WI38 (cell line): Measurements from ENCODE around the gene CACNA2D3.

Source experiments
- H3K4me3 ChIP-seq: 2 replicates; pipeline ENCODE4 v1.5.1; 2011; ENCODE audit warnings: low read depth, mild to moderate bottlenecking, control low read depth, low read length
- TF ChIP-seq, protein P1 (sequence below): IDR thresholded peaks from 2 replicates; pipeline ENCODE4 v1.5.1; 2012; ENCODE audit warnings: low read depth, mild to moderate bottlenecking, control low read depth, low read length

The CACNA2D3 gene

DNA sequence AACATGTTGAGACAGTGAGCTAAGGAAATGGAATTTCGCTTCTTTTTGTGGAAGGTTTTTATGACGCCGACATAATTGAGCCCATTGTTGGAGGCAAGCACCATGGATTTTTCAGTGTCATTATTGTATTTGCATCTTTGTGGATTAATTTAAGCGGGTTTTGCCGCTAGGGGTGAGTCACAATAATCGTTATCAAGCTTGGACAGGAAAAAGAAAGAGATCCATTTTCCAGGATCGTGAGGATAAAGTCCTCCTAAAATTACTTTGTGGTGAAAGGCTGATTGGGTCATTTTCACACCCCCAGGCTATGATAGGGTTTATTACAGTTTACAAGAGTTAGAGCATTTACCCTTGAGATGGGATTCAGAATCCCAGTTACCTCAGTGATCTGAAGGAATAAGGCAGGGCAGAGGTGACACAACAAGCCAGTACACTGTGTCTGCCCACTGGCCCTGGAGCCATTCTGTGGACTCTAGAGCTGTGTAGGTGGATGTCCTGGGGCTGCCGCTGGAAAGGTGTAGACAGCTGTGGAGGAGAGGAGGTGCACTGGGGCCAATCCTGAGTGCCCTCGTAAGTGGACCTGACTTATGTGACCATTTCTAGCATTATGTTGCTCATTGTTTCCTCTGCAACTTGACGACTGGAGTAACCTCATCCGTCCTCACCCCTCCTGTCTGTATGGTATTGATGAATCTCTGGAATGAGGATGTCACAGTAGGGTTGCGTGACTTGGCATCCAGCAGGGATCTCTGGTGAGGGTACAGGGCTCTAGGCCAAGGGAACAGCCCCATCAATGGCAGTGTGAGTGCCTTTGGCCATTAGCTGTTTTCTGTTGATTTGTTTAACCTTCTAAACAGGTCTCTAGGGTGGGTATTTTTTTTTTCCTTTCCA is 435.4 kb downstream of the CACNA2D3 start:
- H3K4me3 ChIP-seq: no peak overlapping the region
- TF ChIP-seq, protein P1, sequence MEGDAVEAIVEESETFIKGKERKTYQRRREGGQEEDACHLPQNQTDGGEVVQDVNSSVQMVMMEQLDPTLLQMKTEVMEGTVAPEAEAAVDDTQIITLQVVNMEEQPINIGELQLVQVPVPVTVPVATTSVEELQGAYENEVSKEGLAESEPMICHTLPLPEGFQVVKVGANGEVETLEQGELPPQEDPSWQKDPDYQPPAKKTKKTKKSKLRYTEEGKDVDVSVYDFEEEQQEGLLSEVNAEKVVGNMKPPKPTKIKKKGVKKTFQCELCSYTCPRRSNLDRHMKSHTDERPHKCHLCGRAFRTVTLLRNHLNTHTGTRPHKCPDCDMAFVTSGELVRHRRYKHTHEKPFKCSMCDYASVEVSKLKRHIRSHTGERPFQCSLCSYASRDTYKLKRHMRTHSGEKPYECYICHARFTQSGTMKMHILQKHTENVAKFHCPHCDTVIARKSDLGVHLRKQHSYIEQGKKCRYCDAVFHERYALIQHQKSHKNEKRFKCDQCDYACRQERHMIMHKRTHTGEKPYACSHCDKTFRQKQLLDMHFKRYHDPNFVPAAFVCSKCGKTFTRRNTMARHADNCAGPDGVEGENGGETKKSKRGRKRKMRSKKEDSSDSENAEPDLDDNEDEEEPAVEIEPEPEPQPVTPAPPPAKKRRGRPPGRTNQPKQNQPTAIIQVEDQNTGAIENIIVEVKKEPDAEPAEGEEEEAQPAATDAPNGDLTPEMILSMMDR: no peak

DNA sequence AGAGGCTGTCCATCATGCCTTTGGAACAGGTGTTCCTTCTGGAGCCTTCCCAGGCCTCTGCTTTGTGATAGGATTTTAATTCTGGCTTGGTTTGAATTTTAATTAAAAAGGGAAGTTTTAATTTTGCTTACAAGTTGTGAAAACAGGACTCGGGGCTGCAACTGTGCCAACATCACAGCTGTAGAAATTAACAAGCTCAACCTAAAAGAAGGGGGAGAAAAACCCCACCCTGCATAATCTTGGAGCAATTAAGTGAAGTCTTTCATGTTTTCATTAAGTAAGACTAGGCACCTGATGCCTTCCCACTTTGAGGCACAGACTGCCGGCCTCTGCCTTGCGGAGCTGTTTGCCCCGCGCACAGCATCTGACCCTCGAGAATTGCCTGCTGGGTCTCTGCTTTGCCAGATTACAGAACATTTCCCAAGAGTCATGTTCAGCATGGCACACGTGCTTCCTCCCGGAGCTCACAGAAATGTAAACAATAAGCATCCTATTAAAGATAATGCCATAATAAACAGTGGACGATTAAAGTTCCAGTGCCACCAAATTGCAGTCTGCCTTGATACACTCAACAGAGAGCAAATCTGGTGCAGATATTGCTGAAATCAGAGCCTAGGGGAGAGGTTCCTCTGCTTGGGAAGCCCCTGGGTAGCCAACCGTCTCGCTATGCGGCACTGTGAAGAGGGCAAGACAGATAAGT is 441.3 kb downstream of the CACNA2D3 start:
- TF ChIP-seq, protein P1: no peak
- no peak overlapping the region for H3K4me3 ChIP-seq

DNA sequence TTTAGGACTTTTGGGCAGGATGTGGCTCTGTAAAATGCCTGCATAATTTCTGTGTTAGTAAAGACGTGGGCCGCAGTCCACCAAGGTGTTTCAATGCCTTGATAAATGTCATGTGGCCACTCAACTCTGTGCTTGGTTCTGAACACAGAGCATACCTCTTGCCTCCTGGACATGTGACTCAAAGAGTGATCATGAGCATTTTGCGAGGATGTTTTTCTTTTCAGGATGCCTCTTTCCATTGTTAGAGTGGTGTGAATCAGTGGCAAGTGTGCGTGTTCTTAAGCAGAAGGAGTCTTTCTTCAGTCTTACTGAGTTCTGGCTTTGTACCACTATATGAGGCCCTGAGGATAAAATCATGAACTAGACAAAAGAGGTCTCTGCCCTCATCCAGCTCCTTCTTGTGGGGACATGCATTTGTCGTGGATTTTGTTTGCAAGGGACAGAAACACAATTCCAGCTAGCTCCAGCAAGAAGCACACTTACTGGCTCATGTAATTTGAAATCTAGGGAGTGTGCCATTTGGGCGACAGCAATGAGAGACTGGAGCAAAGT is 442.1 kb downstream of the CACNA2D3 start:
- H3K4me3 ChIP-seq: no peak overlapping the region
- TF ChIP-seq, protein P1: no peak

DNA sequence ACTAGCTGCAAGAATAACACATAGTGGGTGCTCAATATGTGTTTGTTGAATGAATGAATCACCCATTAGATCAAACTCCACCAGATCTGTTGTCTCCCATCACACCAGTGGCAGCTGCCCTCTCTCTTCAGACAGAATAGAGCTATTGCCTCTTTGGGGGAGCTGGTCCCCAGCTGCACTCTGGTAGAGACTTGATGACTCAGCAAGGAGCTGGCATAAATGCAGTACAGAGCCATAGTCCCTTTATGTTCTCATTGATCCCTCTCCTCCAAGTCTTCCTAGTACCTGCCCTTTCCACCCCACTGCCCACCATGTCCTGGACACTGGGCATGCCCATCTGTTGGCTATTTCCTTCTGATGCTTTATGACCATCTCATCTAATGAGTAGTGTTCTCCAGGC is 443.6 kb downstream of the CACNA2D3 start:
- TF ChIP-seq, protein P1: no peak
- H3K4me3 ChIP-seq: no peak overlapping the region

DNA sequence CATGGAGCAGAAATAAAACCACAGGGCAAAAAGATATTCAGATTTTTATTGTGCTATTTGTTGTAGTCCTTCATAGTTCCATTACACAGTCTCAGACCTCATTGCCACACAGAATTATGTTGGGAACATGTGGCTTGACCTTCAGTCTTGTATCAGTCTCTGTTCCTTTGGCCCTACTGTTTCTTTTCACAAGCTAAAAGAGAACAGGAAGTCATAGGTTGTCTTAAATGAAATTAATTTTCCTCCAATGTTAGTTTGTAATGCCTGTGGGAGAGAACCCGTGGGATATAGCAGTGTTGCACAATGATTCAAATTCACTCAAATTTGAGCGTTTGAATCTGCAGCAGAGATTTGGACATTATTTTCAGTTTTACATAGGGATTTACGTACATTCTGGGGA is 445.6 kb downstream of the CACNA2D3 start:
- TF ChIP-seq, protein P1: no peak
- no peak overlapping the region for H3K4me3 ChIP-seq

DNA sequence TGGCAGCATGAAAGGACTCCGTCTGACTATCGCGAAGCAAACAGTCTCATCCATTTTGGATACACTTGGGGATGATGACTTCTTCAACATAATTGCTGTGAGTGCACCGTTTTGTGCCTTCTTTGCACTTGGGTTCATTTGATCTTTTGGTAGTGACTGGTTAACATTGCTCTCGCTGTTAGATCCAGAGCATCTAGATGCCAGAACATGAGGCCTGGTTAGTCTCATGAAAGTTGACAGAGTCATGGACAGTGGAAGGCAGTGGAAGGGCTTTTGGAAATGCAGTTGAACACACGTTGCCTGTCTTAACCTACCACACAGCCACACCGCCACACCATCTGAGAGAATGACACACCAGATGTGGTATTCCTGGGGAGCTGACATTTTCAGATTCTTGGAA is 447.7 kb downstream of the CACNA2D3 start:
- no peak overlapping the region for H3K4me3 ChIP-seq
- TF ChIP-seq, protein P1: no peak
